Ishikawa (cell line): ENCODE measurements around the gene ZFP69.

Experiments used
- CREB1 ChIP-seq: IDR thresholded peaks from 2 replicates; pipeline ENCODE4 v1.6.1; 2012; ENCODE audit warnings: low read depth
- FOXM1 ChIP-seq: IDR thresholded peaks from 2 replicates; pipeline ENCODE4 v1.6.1; 2012; ENCODE audit warnings: low read depth, borderline replicate concordance
- MAX ChIP-seq: IDR thresholded peaks from 2 replicates; pipeline ENCODE4 v1.6.1; 2012
- NFIC ChIP-seq: IDR thresholded peaks from 2 replicates; pipeline ENCODE4 v1.6.1; 2012
- RAD21 ChIP-seq: IDR thresholded peaks from 2 replicates; pipeline ENCODE4 v1.6.1; 2012; ENCODE audit warnings: low read depth
- REST ChIP-seq: IDR thresholded peaks from 2 replicates; pipeline ENCODE4 v1.6.1; 2012; ENCODE audit warnings: low read depth, mild to moderate bottlenecking
- TAF1 ChIP-seq: IDR thresholded peaks from 2 replicates; pipeline ENCODE4 v1.6.1; 2012; ENCODE audit warnings: low read depth, mild to moderate bottlenecking
- YY1 ChIP-seq: IDR thresholded peaks from 2 replicates; pipeline ENCODE4 v1.6.1; 2012; ENCODE audit warnings: low read depth

GRCh38 chr1:40531381-40532061, 54.4 kb downstream of the ZFP69 start, which contains the start of gene ZNF684:
- TF ChIP-seq TAF1 (peak; percentile 72), MAX (peak; percentile 80), NFIC (no peak), RAD21 (no peak), YY1 (no peak; the same call in none of the 2 replicates), REST (no peak), FOXM1 (peak; percentile 48; the same call in 1 of the 2 replicates), CREB1 (peak; percentile 80)
